NCI-H82 treated with DMSO at 0.1 percent for 48 hours (cell line): ENCODE measurements around the gene RSPO3.

Experiments used
- DNase-seq: peaks from one replicate; lab custom pipeline; 2025; ENCODE audit not compliant: unreplicated experiment; lab: John Stamatoyannopoulos, UW

Gene RSPO3

DNA sequence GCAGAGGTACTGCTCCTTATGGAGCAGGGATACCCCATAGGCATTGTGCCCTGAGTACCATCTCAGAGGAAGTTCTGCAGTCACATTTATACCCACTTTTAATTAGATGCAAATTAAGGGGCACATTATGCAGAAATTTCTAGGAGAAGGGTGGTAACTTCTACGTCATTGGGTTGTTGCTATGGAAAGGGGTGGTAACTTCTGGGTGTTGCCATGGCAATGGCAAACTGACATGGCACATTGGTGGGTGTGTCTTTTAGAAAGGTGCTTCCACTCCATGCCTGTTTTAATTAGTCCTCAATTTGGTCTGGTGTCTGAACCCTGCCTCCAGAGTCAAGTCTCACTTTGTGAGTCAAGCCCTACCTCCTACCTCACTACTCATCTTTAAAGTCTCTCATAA, 42.0 kb downstream of the RSPO3 start:
- DNase-seq = no peak

DNA sequence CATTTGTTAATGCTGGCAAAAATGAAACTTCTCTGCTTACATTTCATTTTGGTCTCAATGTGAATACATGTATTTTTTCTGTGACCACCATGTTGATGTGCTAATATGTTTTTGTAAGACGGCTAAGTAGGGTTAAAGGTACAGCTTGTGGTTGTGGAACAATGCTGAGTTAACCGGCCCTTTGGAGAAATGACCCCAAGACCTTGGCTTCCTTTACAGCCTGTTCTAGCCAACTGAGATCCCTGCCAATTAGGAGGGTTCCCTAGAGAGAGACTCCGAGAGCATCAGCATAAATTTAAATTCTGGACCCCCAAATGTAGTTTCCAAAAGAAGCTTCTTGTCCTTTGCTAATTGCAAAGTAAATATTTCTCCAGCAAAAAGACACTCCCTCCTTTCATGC, 44.4 kb downstream of the RSPO3 start:
- no peak for DNase-seq

DNA sequence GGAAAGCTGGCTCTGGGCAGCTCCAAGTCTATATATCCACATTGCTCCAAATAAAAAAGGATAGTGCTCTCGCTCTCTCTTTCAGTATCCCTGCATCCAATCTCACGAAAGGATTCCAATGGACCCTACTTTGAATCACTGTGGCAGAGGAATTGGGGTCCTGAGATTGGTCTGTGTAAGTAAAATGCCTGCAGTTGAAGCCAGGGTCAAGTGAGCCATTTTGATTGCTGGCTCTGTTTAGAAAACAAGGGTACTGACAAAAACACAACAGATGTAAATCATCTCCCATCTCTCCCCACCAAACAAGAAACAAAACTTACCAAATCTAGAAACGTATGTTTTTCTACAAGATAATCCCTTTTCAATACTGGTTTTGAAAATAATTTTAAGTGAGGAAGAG, 45.6 kb downstream of the RSPO3 start:
- DNase-seq = no peak

DNA sequence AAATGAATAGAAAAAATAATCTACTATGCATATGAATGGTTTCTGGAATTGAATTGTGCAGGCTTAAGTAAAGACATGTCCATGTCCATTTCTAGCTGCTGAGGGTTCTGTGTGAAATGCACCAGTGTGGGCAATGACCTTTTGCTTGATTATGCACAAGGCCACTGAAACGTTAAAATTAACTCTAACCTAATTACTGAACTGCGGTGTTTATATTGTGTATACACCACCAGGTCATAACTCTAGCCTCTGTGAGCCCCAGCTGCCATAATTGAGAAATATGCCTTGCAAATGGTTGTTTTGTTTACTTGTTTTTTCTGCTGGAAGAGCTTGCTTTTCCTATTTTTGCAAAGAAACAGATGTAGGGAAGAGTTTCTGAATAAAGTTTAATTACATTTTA, 46.1 kb downstream of the RSPO3 start:
- no peak for DNase-seq

DNA sequence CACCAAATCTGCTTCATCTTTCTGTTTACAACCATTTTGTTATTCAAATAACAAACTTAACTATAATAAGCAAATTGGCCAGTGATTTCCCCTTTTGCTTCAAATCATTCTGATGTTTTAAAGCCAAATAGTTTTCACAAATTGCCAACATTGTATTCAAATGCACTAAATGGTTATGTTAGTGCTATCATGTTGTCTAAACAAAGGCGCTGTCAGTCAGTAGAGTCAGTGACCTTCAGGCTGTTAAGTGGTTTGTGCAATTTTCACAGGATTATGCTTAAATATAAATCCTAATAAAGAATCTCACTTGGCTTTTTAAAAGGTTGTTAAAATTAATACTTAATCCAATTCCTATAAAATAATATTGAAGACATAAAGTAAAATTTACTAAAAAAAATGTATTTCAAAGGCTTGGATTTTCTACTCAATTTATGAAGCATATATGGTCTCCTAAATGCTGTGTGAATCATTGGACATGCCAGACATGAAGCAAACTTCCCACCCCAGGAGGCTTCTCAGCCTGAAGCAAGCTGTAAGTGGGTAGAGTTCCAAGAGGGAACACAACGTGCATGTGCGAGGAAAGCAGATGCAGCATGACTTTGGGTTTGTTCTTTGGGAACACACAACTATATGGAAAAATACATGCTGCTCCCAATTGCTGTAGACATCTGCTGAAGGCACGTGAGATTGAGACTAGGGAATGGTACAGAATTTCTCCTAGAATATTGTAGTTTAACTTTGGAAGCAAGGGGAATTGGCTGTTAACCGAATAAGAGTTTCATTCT, 54.9 kb downstream of the RSPO3 start:
- DNase-seq = no peak

DNA sequence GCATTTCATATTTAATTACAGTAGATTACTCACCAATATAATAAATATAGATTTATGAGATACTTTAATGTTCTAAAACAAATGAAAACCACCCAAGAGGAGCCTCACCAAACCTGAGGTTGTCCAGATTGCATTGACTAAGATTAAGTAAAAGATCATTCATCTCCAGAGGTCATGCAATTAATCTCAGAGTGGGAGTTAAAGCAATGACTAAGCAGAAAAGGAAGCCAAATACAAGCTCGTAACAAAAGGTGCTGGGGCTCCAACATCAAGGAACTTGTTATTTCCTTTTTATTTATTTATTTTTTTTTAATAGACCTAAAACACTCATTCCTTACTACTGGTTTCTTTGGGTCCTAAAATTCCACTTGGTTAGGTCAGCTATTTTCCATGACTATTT, 57.7 kb downstream of the RSPO3 start:
- DNase-seq = no peak

DNA sequence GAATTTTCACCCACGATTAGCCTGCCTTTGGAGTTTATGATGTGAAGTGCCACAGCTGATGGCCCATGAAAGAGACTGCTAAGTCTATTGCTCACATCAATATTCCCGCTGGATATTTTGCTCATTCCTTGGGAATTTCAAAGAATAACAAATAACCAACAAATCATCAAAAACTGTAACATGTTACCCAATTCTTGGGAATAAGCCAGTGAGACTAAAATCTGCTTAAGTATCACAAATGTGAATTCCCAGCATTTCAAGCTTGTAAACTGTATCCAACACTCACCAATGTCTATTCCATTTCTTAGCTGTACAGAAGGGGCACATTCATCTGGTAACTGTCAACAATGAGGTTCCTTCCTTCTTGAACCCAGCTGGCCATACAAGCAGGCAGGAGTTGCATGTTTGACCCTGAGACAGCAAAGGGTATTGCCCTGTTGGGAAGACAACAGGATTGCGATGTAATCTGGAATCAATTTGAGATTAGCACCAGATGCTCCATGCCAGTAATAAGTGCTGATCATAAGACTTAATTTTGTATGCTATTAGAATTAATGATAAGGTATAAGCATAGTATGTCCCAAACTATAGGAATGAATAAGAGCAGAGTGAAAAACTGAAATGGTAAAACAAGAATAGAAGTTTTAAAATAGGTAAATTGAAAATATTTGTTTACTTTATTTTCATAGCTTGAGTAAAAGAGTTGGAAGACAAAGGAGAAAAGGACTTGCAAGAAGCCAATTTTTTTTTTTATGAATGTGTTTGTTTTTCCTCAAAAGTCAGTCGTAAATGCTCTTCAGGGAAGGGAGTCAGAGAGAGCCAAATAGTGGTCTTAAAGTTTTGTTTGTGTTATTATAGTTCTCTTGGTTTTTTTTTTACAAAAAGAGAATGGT, 58.8 kb downstream of the RSPO3 start:
- peak; percentile 55 for DNase-seq

DNA sequence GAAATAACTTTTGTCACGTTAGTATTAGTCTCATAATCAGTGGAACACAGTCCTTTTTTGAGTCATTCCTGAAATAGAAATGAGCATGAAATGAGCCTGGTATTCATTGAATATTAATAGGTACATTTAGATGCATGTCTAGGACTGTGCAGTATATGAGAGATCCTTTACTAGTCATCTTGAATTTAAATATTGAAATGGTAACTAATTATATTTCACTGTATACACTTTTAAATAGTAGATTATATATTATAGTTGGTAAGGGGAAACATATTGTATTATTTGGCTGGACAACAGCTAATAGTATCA, 59.4 kb downstream of the RSPO3 start:
- DNase-seq = no peak

DNA sequence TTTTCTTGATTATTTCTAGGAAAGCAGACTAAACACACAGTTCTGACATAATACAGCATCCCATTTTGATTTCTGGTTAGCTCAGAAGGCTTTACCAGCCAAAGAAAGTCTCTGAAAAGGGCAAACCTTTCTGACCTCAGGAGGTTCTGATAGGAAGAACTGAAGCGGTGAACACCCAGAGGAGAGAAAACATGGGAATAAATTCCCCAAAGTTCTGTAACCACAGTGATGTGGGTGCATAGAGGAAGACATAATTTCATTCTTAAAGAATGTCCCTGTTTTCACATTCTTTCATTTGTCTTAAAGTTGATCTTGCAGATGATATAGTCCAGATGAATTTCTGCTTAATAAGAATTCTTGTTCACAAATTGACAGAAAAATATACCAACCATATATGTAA, 60.3 kb downstream of the RSPO3 start:
- DNase-seq = no peak

DNA sequence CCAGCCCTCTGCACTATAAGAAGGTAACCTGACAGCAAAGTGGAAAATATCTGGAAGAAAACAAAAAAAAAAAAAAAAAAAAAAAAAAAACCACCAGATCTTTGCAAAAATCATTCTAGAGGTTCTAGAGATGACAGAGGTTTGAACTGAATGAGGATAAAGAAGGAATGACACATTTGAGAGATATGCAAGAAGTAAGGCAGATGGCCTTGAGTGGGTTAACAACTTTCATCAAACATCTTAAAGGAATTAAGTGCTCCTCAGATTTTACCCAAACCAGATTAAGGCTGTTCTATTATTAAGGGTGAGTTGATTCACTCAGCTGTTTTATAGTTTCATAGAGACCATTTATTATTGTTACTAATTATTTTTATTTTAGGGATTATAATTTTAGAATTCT, 62.0 kb downstream of the RSPO3 start:
- peak; percentile 84 for DNase-seq

DNA sequence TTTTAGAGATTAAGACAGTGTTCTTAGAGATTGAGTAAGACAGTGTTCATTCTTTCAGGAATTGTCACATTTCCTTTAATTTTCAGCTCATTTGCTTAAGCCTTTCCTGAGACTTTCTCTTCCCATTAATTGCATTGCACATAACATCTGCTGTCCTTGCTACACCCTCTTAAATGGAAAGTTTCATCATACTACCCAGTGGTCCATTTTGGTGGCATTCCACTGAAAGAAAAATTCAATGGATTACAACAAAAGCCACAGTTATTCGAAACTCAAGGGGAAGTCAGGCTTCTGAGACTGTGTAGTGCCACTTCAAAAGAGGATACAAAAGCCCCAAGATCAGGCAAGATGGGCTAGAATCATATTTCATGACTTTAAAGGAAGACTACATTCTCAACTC, 64.0 kb downstream of the RSPO3 start:
- no peak for DNase-seq

DNA sequence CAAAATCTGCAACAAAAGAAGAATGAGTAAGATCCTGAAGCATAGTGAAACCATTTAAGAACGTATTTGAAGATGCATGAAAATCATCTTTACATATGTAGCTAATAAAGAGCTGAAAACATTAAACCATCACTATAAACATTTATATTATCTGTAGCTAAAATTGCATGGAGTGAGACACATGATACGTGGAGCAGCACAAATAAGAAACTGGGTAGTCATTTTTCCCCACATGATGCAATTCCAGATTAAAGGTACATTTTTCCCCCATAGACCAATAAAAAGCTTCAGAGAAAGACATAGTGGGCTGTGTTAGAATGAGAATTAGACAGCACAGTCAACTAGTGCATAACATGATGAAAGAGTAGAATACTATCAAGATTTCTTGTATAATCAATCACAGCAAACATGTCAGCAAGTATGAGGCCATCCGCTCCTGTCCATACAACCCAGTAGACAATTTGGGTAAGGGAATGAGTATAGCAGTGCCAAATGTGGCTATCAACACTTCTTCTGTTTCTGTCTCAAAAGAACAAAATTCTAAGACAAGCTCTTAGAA, 67.0 kb downstream of the RSPO3 start:
- DNase-seq = no peak

DNA sequence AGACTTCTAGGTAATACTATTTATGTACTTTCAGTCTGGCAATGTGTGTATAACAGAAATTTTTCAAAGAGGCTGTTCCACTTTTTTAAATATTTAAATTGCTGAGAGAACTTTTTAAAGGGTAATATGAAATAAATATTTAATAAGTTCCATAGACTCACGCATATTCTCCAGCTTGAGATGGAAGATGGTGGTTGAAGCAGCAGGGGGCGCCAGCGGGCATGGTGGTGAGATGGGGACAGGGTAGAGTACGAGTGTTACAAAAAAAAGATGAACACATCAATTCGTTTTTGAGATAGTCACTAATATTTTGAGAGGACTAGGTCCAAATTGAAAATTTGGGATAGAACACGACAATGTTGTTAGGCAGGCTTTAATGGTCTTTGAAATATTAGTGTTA, 68.4 kb downstream of the RSPO3 start:
- DNase-seq = no peak

DNA sequence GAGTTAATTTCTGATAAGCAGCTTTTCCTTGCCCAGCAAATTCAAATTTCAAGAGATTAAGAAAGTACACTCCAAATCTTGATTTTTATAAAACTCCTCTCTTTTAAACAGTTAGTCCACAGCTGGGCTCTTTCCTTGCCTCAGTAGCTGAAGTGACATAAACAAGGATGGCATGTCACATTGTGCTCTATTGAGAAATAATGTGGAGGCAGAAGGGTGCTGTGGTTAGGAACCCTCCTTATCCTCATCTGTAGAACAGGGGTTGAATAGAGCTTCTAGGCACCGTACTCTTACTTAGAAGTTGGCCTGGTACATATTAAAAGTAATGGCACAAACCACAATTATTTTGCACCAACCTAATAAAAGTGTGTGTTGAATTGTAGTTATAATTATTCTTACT, 70.3 kb downstream of the RSPO3 start:
- no peak for DNase-seq

DNA sequence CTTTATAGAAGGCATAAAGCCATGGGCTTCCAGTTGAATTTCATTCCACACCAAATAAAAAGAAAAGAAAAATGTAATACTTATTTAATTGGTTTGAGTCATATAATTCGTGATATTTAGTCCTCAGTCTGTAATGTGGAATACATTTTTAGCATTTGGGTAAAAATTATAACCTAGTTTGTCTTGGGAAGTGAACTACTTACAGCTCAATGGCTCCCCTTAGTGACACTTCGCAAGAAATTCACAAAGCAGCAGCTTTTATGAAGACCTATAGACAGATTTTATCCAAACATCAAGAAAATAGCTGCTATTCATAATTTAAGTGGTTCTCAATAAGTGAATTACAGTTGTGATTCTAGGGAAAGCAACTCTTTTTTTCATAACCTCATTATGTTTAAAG, 72.1 kb downstream of the RSPO3 start:
- no peak for DNase-seq

DNA sequence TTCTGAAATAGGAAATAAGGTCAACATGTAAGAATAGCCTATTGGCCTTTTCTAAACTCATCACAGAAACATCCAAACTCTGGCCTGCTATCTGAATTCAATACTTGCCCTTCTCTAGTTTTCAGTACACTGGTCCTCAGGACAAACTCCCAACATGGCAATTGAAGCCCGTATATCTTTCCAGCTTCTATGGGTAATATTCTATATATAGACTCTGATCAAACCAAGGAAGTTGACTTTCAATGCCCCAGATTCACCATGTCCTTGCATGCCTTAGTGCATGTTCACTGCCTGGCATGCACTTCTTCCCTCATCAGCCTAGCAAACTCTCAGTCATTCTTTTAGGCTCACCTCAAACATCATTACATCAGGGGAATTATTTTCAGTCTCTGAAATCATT, 73.2 kb downstream of the RSPO3 start:
- DNase-seq = no peak

DNA sequence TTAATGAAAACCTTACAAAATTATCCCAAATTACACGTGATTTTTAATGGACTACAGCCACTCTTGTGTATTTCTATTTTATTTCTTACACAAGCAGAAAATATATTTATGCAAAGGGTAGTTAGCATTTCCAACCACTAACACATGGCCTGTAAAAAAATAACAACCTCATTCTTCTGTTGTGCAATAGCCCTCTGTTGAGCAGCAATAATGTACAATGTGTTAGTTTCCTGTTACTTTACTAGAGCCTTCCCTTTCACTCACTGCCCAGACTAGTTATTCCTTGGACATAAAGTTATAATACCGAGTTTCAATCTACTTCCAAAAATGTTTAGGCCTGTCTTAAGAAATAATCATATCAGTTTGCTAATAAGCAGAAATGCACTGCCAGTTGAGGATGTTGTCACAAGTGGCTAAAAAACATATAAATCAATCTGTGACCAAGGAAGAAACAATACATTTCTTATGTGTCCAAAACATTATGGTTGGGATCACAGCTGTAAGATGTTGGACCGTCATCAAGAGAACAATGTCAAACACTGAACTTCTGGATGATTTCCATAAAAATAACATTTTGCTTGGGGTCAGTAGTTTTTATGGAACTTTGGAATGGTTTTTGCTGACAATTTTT, 74.6 kb downstream of the RSPO3 start:
- no peak for DNase-seq

DNA sequence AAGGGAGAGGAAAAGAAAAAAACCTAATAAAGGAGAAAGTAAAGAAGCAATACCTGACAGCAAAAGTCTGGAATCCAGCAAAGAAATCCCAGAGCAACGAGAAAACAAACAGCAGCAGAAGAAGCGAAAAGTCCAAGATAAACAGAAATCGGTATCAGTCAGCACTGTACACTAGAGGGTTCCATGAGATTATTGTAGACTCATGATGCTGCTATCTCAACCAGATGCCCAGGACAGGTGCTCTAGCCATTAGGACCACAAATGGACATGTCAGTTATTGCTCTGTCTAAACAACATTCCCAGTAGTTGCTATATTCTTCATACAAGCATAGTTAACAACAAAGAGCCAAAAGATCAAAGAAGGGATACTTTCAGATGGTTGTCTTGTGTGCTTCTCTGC, 77.4 kb downstream of the RSPO3 start:
- no peak for DNase-seq

DNA sequence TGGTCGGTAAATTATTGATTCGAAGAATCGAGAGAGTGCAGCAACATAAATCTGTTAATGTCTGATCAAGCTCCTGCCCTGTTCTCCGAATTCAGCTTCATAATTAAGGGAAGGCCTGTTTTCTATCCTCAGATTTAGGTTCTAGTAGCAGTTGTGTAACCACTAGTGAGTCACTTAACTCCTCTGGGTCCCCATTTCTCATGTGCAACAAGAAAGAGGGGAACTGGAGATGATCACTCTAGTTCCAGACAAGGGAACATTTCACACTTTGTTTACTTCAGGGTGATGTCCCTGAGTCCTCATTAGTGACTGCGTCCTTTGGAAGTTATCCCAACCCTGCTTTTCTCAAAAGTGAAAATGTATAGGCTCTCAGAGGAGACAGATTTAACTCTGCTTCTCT, 80.1 kb downstream of the RSPO3 start:
- DNase-seq = no peak

DNA sequence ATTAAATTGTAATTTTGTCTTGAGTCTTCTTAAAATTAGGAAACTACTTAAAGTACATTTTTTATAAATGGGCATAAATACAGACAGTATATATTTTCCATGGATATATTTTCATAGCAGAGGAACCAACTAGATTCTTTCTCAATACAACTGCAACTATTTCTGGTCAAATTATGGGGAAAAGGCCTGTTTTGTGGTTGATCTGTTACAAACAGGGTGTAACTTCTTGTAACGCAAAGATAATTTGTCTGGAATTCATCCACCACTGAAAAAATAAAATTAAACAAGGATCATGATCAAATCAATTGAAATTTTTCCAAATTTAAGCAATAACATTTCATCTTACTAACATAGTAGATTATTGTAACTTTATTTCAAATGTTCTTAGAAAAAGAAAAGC, 81.0 kb downstream of the RSPO3 start:
- no peak for DNase-seq

DNA sequence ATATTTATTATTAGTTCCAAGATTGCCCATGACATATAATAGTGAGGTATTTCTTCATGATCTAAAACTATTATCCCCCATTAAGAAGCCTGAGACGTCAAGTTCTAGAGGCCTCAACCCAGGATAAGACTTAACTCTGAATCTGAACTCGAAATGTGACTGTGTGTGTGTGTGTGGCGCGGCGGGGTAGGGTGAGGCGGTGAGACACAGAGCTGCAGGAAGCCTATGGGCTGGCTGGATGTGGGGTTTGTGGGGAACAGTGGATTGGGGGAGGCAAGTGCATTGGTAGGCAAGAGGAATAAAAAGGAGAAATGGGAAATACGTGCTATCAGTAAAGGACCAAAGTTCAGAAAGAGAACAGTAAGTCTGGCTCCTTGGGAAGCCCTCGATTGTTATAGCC, 81.6 kb downstream of the RSPO3 start:
- DNase-seq = no peak

DNA sequence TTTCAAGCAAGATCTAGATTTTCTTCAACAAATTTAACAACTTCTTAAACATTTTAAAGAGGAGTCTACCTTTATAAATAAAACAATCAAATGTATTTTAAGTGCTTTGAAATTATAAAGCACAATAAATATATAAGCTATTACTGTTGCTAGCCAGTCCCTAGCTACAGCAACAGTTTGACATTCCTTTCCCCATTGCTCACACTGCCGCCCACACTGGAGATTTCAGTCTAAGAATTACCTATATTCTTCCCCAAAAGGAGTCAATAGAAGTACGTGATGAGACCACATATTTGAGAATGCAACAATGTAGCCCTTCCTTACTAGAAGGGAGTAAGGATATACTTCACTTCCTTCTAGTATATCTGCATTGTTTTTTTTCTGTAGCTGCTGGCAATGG, 82.8 kb downstream of the RSPO3 start:
- DNase-seq = no peak
